ENCODE measurements around the gene MACF1. TPM values are rescaled to one million over a fixed set of nuclear protein-coding genes. Genes with fewer than 3 reads are reported as not detected.

The MACF1 gene
- total RNA-seq, 1 donor from 2014 or later, result 657 TPM

DNA sequence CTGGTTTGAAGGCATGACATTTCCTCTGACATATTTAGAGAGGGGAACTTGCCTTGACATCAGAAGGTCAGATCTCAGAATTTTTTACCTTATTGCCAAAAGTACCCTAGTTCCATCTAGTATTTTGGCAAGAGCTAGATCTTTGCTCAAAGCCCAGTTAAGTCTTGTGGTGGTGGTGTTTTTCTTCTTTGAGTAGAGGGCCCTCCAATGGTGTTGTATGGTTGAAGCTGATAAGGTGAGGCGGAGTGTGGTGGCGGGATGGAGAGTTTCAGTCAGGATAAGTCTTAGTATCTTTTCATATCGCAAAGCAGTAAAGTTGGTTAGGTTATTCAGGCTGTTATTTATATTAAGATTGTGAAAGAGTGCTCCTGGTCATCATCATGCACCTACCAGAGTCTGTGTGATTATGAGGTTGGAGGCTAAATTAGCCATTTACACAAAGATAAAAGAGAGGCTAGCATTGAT, 20.1 kb upstream of the MACF1 start:
- peaks cover 5% of the 10 kb centered on the region for H3K27me3 Mint-ChIP-seq (ENCODE audit: unreplicated experiment)
- H3K4me3 Mint-ChIP-seq (ENCODE audit: unreplicated experiment), result peak overlapping the region; percentile 21
- peaks cover 8% of the 10 kb centered on the region for H3K9me3 Mint-ChIP-seq (ENCODE audit: unreplicated experiment)
- H3K36me3 Mint-ChIP-seq (ENCODE audit: unreplicated experiment), result peaks cover 4% of the 10 kb centered on the region
- peak overlapping the region; percentile 20 for H3K27ac Mint-ChIP-seq (ENCODE audit: unreplicated experiment)
- no peak for DNase-seq
- H3K4me1 Mint-ChIP-seq (ENCODE audit: low read depth, unreplicated experiment), result peaks cover 38% of the 10 kb centered on the region
- TF ChIP-seq, protein P1, sequence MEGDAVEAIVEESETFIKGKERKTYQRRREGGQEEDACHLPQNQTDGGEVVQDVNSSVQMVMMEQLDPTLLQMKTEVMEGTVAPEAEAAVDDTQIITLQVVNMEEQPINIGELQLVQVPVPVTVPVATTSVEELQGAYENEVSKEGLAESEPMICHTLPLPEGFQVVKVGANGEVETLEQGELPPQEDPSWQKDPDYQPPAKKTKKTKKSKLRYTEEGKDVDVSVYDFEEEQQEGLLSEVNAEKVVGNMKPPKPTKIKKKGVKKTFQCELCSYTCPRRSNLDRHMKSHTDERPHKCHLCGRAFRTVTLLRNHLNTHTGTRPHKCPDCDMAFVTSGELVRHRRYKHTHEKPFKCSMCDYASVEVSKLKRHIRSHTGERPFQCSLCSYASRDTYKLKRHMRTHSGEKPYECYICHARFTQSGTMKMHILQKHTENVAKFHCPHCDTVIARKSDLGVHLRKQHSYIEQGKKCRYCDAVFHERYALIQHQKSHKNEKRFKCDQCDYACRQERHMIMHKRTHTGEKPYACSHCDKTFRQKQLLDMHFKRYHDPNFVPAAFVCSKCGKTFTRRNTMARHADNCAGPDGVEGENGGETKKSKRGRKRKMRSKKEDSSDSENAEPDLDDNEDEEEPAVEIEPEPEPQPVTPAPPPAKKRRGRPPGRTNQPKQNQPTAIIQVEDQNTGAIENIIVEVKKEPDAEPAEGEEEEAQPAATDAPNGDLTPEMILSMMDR (IDR thresholded peaks at IDR 0.05; ENCODE audit: partially characterized antibody, unreplicated experiment), result no peak

DNA sequence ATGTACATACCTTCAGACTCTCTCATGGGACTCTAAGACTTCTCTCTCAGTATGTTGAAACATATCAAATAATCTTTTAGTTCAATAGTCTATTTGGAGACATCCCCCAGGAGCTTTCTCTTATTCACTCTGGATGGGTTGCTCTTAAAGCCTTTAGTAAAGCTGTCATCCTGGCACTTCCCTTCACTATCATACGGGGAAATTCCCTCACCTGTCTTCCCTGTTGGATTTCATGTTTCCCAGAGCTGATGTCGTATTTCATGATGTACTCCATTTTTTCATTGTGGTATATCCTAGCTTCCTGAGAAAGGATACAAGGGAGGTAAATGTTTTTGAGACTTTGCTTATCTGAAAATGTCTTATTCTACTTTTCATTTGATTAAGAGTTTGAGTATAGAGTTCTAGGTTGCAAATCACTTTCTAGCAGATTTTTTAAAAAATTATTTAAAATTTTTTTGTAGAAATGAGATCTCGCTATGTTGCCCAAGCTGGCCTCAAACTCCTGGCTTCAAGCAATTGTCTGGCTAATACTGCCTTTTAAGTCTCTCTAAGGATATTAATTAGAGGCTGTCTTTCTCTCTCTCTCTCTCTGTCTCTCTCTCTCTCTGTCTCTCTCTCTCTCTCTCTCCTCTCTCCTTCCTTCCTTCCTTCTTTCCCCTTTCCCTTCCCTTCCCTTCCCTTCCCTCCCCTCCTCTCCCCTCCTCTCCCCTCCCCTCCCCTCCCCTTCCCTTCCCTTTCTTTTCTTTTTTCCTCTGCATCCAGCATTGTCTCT, 17.0 kb upstream of the MACF1 start:
- H3K27ac Mint-ChIP-seq (ENCODE audit: unreplicated experiment), result no peak overlapping the region
- DNase-seq, result no peak
- peaks cover 14% of the 10 kb centered on the region for H3K9me3 Mint-ChIP-seq (ENCODE audit: unreplicated experiment)
- H3K4me3 Mint-ChIP-seq (ENCODE audit: unreplicated experiment), result no peak overlapping the region
- H3K36me3 Mint-ChIP-seq (ENCODE audit: unreplicated experiment), result peaks cover 4% of the 10 kb centered on the region
- H3K4me1 Mint-ChIP-seq (ENCODE audit: low read depth, unreplicated experiment), result peaks cover 55% of the 10 kb centered on the region
- H3K27me3 Mint-ChIP-seq (ENCODE audit: unreplicated experiment), result peaks cover 9% of the 10 kb centered on the region
- TF ChIP-seq, protein P1 (IDR thresholded peaks at IDR 0.05; ENCODE audit: partially characterized antibody, unreplicated experiment), result no peak

DNA sequence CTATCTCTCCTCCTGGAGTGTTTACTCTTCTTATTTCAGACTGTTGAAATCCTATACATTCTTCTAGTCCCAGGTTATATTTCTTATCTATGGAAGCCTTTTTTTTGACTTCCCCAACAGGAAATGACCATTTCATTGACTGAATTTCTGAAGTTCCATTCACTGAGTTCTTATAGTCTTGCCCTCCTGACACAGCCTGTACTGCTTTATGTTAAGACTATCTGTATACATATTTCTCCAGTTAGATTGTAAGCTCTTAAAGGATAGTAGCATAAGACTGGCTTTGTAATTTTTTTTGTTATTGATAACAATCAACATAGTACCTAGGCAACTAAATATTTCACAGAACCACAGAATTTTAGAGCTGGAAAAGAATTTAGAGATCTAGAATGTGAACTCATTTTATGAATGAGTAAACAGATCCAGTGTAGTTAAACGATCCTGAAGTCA, 14.9 kb upstream of the MACF1 start:
- Mint-ChIP-seq H3K36me3 (ENCODE audit: unreplicated experiment) (no peaks in the 10 kb centered on the region), H3K9me3 (ENCODE audit: unreplicated experiment) (peaks cover 10% of the 10 kb centered on the region), H3K4me1 (ENCODE audit: low read depth, unreplicated experiment) (peaks cover 41% of the 10 kb centered on the region)

DNA sequence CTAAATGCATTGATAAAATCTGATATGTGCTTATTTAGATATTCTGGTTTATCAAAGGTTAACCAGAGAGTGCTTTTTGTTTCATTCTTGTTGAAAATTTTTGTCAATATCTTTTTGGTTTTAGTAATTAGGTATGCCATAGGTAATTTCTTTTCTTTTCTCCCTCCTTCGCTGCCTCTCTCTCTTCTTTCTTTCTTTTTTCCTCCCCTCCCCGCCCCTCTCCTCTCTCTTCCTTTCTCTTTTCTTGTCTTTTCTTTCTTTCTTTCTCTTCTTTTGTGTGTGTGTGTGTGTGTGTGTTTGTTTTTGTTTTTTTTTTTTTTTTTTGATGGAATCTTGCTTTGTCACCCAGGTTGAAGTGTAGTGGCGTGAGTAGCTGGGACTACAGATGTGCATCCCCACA, 14.4 kb upstream of the MACF1 start:
- Mint-ChIP-seq H3K36me3 (ENCODE audit: unreplicated experiment) (no peaks in the 10 kb centered on the region), H3K4me3 (ENCODE audit: unreplicated experiment) (no peak overlapping the region), H3K27me3 (ENCODE audit: unreplicated experiment) (peaks cover 8% of the 10 kb centered on the region), H3K27ac (ENCODE audit: unreplicated experiment) (no peak overlapping the region), H3K9me3 (ENCODE audit: unreplicated experiment) (peaks cover 10% of the 10 kb centered on the region), H3K4me1 (ENCODE audit: low read depth, unreplicated experiment) (peaks cover 43% of the 10 kb centered on the region)
- TF ChIP-seq, protein P1 (IDR thresholded peaks at IDR 0.05; ENCODE audit: partially characterized antibody, unreplicated experiment), result no peak
- DNase-seq, result no peak

More for the DNA sequence above, 14.9 kb upstream of the MACF1 start:
- Mint-ChIP-seq H3K27me3 (ENCODE audit: unreplicated experiment) (peaks cover 8% of the 10 kb centered on the region), H3K4me3 (ENCODE audit: unreplicated experiment) (no peak overlapping the region), H3K27ac (ENCODE audit: unreplicated experiment) (no peak overlapping the region)
- DNase-seq, result no peak
- TF ChIP-seq, protein P1 (IDR thresholded peaks at IDR 0.05; ENCODE audit: partially characterized antibody, unreplicated experiment), result no peak

DNA sequence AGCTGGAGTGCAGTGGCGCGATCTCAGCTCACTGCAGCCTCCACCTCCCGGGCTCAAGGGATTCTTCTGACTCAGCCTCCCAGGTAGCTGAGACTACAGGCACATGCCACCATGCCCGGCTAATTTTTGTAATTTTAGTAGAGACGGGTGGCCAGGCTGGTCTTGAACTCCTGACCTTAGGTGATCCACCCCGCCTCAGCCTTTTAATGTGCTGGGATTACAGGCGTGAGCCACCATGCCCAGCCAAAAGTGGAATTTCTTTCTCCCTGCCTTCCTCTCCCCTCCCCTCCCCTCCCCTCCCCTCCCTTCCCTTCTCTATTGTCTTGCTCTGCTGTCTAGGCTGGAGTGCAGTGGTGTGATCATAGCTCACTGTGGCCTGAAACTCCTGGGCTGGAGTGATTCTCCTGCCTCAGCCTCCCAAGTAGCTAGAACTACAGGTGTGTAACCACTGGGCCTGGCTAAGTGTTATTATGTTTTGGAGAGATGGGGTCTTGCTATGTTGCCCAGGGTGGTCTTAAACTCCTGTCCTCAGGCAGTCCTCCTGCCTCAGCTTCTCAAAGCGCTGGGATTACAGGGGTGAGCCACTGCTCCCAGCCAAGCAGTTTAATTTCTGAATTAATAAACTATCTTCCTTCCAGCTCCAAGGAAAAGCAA, 10.0 kb upstream of the MACF1 start:
- Mint-ChIP-seq H3K36me3 (ENCODE audit: unreplicated experiment) (no peaks in the 10 kb centered on the region), H3K27ac (ENCODE audit: unreplicated experiment) (no peak overlapping the region), H3K4me3 (ENCODE audit: unreplicated experiment) (no peak overlapping the region), H3K27me3 (ENCODE audit: unreplicated experiment) (peaks cover 6% of the 10 kb centered on the region), H3K9me3 (ENCODE audit: unreplicated experiment) (peaks cover 4% of the 10 kb centered on the region), H3K4me1 (ENCODE audit: low read depth, unreplicated experiment) (peaks cover 21% of the 10 kb centered on the region)
- no peak for DNase-seq
- TF ChIP-seq, protein P1 (IDR thresholded peaks at IDR 0.05; ENCODE audit: partially characterized antibody, unreplicated experiment), result no peak
